Activated naive CD8-positive, alpha-beta T cell treated with anti-CD3 and anti-CD28 coated beads, Interleukin-2, amount 50 U/mL, for 24 hours (primary cell): ENCODE data around the gene KIF1B.
"Not testable (repeated sequence)": the region's sequence is repeated elsewhere in the genome, so short reads cannot be mapped to it uniquely, and the experiment has no call there.

ENCODE experiments used
- ATAC-seq: fragments of 150-1000 bp; cut with Tn5 transposase; one replicate; pipeline ENCODE4 v1.10.0; 2021
- DNase-seq: peaks from one replicate; pipeline ENCODE4 v3.0.0; 2021
- H3K27ac Mint-ChIP-seq: one replicate; pipeline ENCODE4 v1.8.0; 2021; ENCODE audit warnings: mild to moderate bottlenecking, mixed read lengths
- H3K27me3 Mint-ChIP-seq: one replicate; pipeline ENCODE4 v1.8.0; 2021; ENCODE audit warnings: mixed read lengths
- H3K36me3 Mint-ChIP-seq: one replicate; pipeline ENCODE4 v1.8.0; 2021; ENCODE audit warnings: low read depth, mixed read lengths
- H3K4me1 Mint-ChIP-seq: one replicate; pipeline ENCODE4 v1.8.0; 2021; ENCODE audit warnings: mixed read lengths
- H3K4me3 Mint-ChIP-seq: one replicate; pipeline ENCODE4 v1.8.0; 2021; ENCODE audit warnings: mild to moderate bottlenecking, moderate library complexity, mixed read lengths
- H3K9me3 Mint-ChIP-seq: one replicate; pipeline ENCODE4 v1.8.0; 2021; ENCODE audit warnings: mixed read lengths

Gene KIF1B

GRCh38 chr1:10210841-10211804, 753 bp downstream of the KIF1B start:
- Mint-ChIP-seq H3K27ac (peak overlapping the region; percentile 32), H3K4me3 (peak overlapping the region; percentile 77), H3K4me1 (peaks cover 29% of the 10 kb centered on the region), H3K27me3 (peaks cover 6% of the 10 kb centered on the region), H3K36me3 (no peaks in the 10 kb centered on the region), H3K9me3 (no peaks in the 10 kb centered on the region)
- DNase-seq (peak; percentile 23), ATAC-seq (no peak)

- H3K27ac Mint-ChIP-seq, result peak overlapping the region; percentile 32
- peaks cover 35% of the 10 kb centered on the region for H3K4me1 Mint-ChIP-seq
- H3K9me3 Mint-ChIP-seq, result no peaks in the 10 kb centered on the region
- H3K36me3 Mint-ChIP-seq, result no peaks in the 10 kb centered on the region
- H3K27me3 Mint-ChIP-seq, result peaks cover 4% of the 10 kb centered on the region
- ATAC-seq (no peak), DNase-seq (no peak)
- peak overlapping the region; percentile 77 for H3K4me3 Mint-ChIP-seq
Measured at GRCh38 chr1:10211805-10212410, 1.5 kb downstream of the KIF1B start.

- no peak for DNase-seq
- H3K36me3 Mint-ChIP-seq, result no peaks in the 10 kb centered on the region
- H3K9me3 Mint-ChIP-seq, result no peaks in the 10 kb centered on the region
- H3K27me3 Mint-ChIP-seq, result peaks cover 4% of the 10 kb centered on the region
- H3K4me1 Mint-ChIP-seq, result peaks cover 37% of the 10 kb centered on the region
- no peak for ATAC-seq
- H3K4me3 Mint-ChIP-seq, result peak overlapping the region; percentile 77
- no peak overlapping the region for H3K27ac Mint-ChIP-seq
Measured at GRCh38 chr1:10212476-10212875, 2.1 kb downstream of the KIF1B start.

- Mint-ChIP-seq H3K36me3 (no peaks in the 10 kb centered on the region), H3K4me3 (no peak overlapping the region), H3K27me3 (peaks cover 4% of the 10 kb centered on the region), H3K4me1 (peaks cover 44% of the 10 kb centered on the region), H3K27ac (no peak overlapping the region), H3K9me3 (no peaks in the 10 kb centered on the region)
- ATAC-seq, result no peak
- DNase-seq, result no peak
Measured at GRCh38 chr1:10213186-10213705, 2.9 kb downstream of the KIF1B start.

- Mint-ChIP-seq H3K27me3 (no peaks in the 10 kb centered on the region), H3K4me3 (peak overlapping the region; percentile 7), H3K36me3 (no peaks in the 10 kb centered on the region), H3K27ac (peak overlapping the region; percentile 9), H3K4me1 (peaks cover 35% of the 10 kb centered on the region), H3K9me3 (no peaks in the 10 kb centered on the region)
- ATAC-seq (no peak), DNase-seq (no peak)
Measured at GRCh38 chr1:10216090-10216749, 5.8 kb downstream of the KIF1B start.

GRCh38 chr1:10217748-10218441, 7.5 kb downstream of the KIF1B start:
- H3K4me3 Mint-ChIP-seq, result no peak overlapping the region
- DNase-seq (no peak), ATAC-seq (peak; percentile 57)
- peaks cover 23% of the 10 kb centered on the region for H3K4me1 Mint-ChIP-seq
- no peaks in the 10 kb centered on the region for H3K27me3 Mint-ChIP-seq
- H3K27ac Mint-ChIP-seq, result no peak overlapping the region
- H3K9me3 Mint-ChIP-seq, result no peaks in the 10 kb centered on the region
- no peaks in the 10 kb centered on the region for H3K36me3 Mint-ChIP-seq

- no peaks in the 10 kb centered on the region for H3K36me3 Mint-ChIP-seq
- no peak overlapping the region for H3K27ac Mint-ChIP-seq
- no peak for ATAC-seq
- DNase-seq, result no peak
- H3K9me3 Mint-ChIP-seq, result no peaks in the 10 kb centered on the region
- H3K4me3 Mint-ChIP-seq, result no peak overlapping the region
- H3K4me1 Mint-ChIP-seq, result peaks cover 23% of the 10 kb centered on the region
- no peaks in the 10 kb centered on the region for H3K27me3 Mint-ChIP-seq
Measured at GRCh38 chr1:10220200-10220599, 9.8 kb downstream of the KIF1B start.

GRCh38 chr1:10220657-10221056, 10.3 kb downstream of the KIF1B start:
- not testable (repeated sequence) for H3K27ac Mint-ChIP-seq, ATAC-seq, H3K36me3 Mint-ChIP-seq, H3K4me3 Mint-ChIP-seq, H3K9me3 Mint-ChIP-seq, H3K27me3 Mint-ChIP-seq, DNase-seq
- H3K4me1 Mint-ChIP-seq, result peaks cover 22% of the 10 kb centered on the region

- Mint-ChIP-seq H3K27ac (no peak overlapping the region), H3K4me1 (peaks cover 5% of the 10 kb centered on the region), H3K27me3 (no peaks in the 10 kb centered on the region), H3K36me3 (peaks cover 2% of the 10 kb centered on the region), H3K4me3 (no peak overlapping the region), H3K9me3 (no peaks in the 10 kb centered on the region)
- ATAC-seq (no peak), DNase-seq (no peak)
Measured at GRCh38 chr1:10225573-10225972, 15.2 kb downstream of the KIF1B start.

GRCh38 chr1:10228528-10228927, 18.2 kb downstream of the KIF1B start:
- Mint-ChIP-seq H3K4me1 (peaks cover 6% of the 10 kb centered on the region), H3K9me3 (no peaks in the 10 kb centered on the region), H3K4me3 (no peak overlapping the region), H3K27me3 (no peaks in the 10 kb centered on the region), H3K36me3 (peaks cover 2% of the 10 kb centered on the region), H3K27ac (no peak overlapping the region)
- ATAC-seq, result no peak
- no peak for DNase-seq

GRCh38 chr1:10229903-10230302, 19.5 kb downstream of the KIF1B start:
- ATAC-seq (no peak), DNase-seq (no peak)
- H3K27ac Mint-ChIP-seq, result no peak overlapping the region
- peaks cover 6% of the 10 kb centered on the region for H3K4me1 Mint-ChIP-seq
- no peaks in the 10 kb centered on the region for H3K9me3 Mint-ChIP-seq
- H3K27me3 Mint-ChIP-seq, result no peaks in the 10 kb centered on the region
- no peak overlapping the region for H3K4me3 Mint-ChIP-seq
- H3K36me3 Mint-ChIP-seq, result peaks cover 2% of the 10 kb centered on the region

- ATAC-seq (no peak), DNase-seq (no peak)
- no peak overlapping the region for H3K4me3 Mint-ChIP-seq
- H3K9me3 Mint-ChIP-seq, result no peaks in the 10 kb centered on the region
- peaks cover 2% of the 10 kb centered on the region for H3K36me3 Mint-ChIP-seq
- H3K27me3 Mint-ChIP-seq, result no peaks in the 10 kb centered on the region
- no peak overlapping the region for H3K27ac Mint-ChIP-seq
- H3K4me1 Mint-ChIP-seq, result peaks cover 18% of the 10 kb centered on the region
Measured at GRCh38 chr1:10232163-10232562, 21.8 kb downstream of the KIF1B start.

GRCh38 chr1:10236405-10237156, 26.2 kb downstream of the KIF1B start:
- Mint-ChIP-seq H3K27me3 (no peaks in the 10 kb centered on the region), H3K27ac (no peak overlapping the region), H3K4me3 (no peak overlapping the region), H3K9me3 (no peaks in the 10 kb centered on the region), H3K4me1 (peaks cover 17% of the 10 kb centered on the region), H3K36me3 (no peaks in the 10 kb centered on the region)
- ATAC-seq (peak; percentile 7), DNase-seq (no peak)

- peaks cover 17% of the 10 kb centered on the region for H3K4me1 Mint-ChIP-seq
- ATAC-seq (no peak), DNase-seq (no peak)
- no peaks in the 10 kb centered on the region for H3K36me3 Mint-ChIP-seq
- no peaks in the 10 kb centered on the region for H3K27me3 Mint-ChIP-seq
- no peak overlapping the region for H3K4me3 Mint-ChIP-seq
- H3K27ac Mint-ChIP-seq, result no peak overlapping the region
- no peaks in the 10 kb centered on the region for H3K9me3 Mint-ChIP-seq
Measured at GRCh38 chr1:10237157-10237539, 26.8 kb downstream of the KIF1B start.
